Aorta (tissue), 5 donors: Measurements from ENCODE around the gene PLEKHA7. TPM values are rescaled to one million over a fixed set of nuclear protein-coding genes. Genes with fewer than 3 reads are reported as not detected.

Experiments
- ATAC-seq: fragments of 200-7000 bp; cut with Tn5 transposase; one replicate; pipeline ENCODE4 v1.9.1; 2022; ENCODE audit warnings: moderate library complexity; ENCODE audit not compliant: low FRiP score
- DNase-seq, 2 donors: peaks; one replicate each; pipeline ENCODE4 v3.0.0-alpha.2; 2020
- H3K27ac ChIP-seq, 2 donors: one replicate each; pipeline ENCODE4 v1.5.1; 2013; ENCODE audit warnings: low read length in 2 of 2, mild to moderate bottlenecking in 2 of 2, moderate library complexity in 2 of 2, control low read depth in 1 of 2, inconsistent platforms in 1 of 2, low read depth in 1 of 2
- H3K27me3 ChIP-seq, 2 donors: one replicate each; pipeline ENCODE4 v1.6.1; 2013; ENCODE audit warnings: control low read depth in 1 of 2, low read length in 1 of 2, mild to moderate bottlenecking in 1 of 2, moderate library complexity in 1 of 2; ENCODE audit not compliant: insufficient read depth in 2 of 2, control insufficient read depth in 1 of 2
- H3K36me3 ChIP-seq, 2 donors: one replicate each; pipeline ENCODE4 v1.6.1; 2013; ENCODE audit warnings: control low read depth in 1 of 2, low read length in 1 of 2, mild to moderate bottlenecking in 1 of 2; ENCODE audit not compliant: insufficient read depth in 2 of 2, control insufficient read depth in 1 of 2
- H3K4me1 ChIP-seq, 2 donors: one replicate each; pipeline ENCODE4 v1.6.1; 2013; ENCODE audit warnings: low read length in 2 of 2, control low read depth in 1 of 2, mild to moderate bottlenecking in 1 of 2, moderate library complexity in 1 of 2; ENCODE audit not compliant: insufficient read depth in 2 of 2, control insufficient read depth in 1 of 2
- H3K4me3 ChIP-seq, 2 donors: one replicate each; pipeline ENCODE4 v1.5.1; 2013; ENCODE audit warnings: low read length in 2 of 2, control low read depth in 1 of 2, mild to moderate bottlenecking in 1 of 2
- H3K9me3 ChIP-seq: one replicate; pipeline ENCODE4 v1.6.1; 2013; ENCODE audit warnings: mild to moderate bottlenecking, low read length; ENCODE audit not compliant: control insufficient read depth
- WGBS, 2 donors: extraction: QIAGEN DNeasy Blood & Tissue Kit; methylation state at CpG; one replicate each; pipeline ENCODE4 v1.1.7; 2013; 5-methylcytosine and 5-hydroxymethylcytosine counted together
- intact Hi-C, 2 donors: fragments of 100-400 bp; cut with DNase I; formaldehyde crosslinking; loops; one replicate each; pipeline versions ENCODE4 v1.14.2 to v1.15.0; 2022
- polyA plus RNA-seq, 2 donors: library from polyadenylated mRNA; stranded (reverse); fragments of 200-250 nt; gene quantifications; one replicate each; pipeline ENCODE4 v1.2.3, GENCODE V29; 2013
- total RNA-seq, 2 donors: library from RNA; stranded (reverse); fragmentation: NEBNext Ultra II Directional; extraction: Animal tissue kit (Norgen Biotek cat#: 25700); gene quantifications; one replicate each; pipeline ENCODE4 v1.2.1, GENCODE V29; 2021
- donor health status: healthy with polysubstance abuse.
- donor health status: Bipolar disorder and iron deficiency.
- donor health status: DM: no; HTN: no; CAD: no.
- donor health status: DM: no; HTN: no; CAD: no.
- donor health status: DM: yes; HTN: yes; CAD: no.

PLEKHA7 gene
- total and polyA plus RNA-seq, 4 donors, result 5.9 to 17.1 (median 11.9) TPM

DNA sequence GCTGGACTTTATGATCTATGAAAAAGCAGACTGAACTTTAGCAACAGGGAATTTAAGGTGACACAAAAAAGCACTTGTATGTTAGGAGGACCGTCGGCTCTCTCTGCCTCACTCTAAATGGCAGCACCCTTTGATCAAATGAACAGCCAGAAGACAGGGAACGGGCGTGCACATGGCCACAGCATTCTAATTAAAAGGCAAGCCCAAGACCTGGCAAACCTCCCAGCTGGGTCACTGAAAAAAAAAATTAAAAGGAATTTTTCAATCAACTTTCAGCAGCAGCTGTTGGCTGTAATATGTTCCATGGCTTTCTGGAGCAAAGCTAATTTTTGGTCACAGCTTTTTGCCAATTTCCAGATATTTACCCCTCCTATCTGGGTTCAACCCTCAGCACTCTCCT, 159.2 kb downstream of the PLEKHA7 start:
- WGBS, 2 donors, result 86 to 99% methylated on average over 4 of the region's 4 CpGs
- no peaks in the 10 kb centered on the region for H3K4me1 ChIP-seq
- DNase-seq, result no peak
- H3K4me3 ChIP-seq, result no peak overlapping the region
- no peak for ATAC-seq
- no peaks in the 10 kb centered on the region for H3K9me3 ChIP-seq
- H3K27ac ChIP-seq, result no peak overlapping the region
- no peaks in the 10 kb centered on the region for H3K27me3 ChIP-seq
- intact Hi-C loops, result loop anchor here in 1 of 2 donors (10.0 kb wide), 1 partner anchor 750 kb away; no protein-coding TSS in a partner anchor
- H3K36me3 ChIP-seq, result peaks cover 0 to 1% of the 10 kb centered on the region in 2 donors

GRCh38 chr11:16853859-16854258, 160.4 kb downstream of the PLEKHA7 start:
- ATAC-seq, result no peak
- 88 to 89% methylated on average over 2 of the region's 2 CpGs for WGBS, 2 donors
- no peak overlapping the region for H3K27ac ChIP-seq

DNA sequence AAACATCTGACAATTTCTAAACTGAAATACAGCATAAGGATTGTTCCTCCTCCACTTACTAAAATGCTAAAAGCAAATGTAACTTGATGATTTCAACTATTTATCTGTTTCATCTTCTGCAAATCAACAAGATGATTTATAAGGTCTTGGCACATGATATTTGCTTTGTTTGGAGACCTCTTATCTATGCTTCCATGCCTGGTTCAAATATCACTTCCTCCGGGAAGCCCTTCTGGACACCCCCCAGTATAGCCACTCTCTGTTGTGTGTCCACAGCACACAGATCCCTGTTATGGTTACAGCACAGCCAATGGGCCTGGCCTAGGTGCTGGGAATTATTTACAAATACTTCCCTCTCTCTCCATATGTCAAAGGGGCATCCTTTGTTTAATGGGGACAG, 160.9 kb downstream of the PLEKHA7 start:
- Histone ChIP-seq H3K4me1 (no peaks in the 10 kb centered on the region), H3K27ac (no peak overlapping the region), H3K36me3 (peaks cover 0 to 2% of the 10 kb centered on the region in 2 donors), H3K27me3 (no peaks in the 10 kb centered on the region), H3K9me3 (no peaks in the 10 kb centered on the region), H3K4me3 (no peak overlapping the region)
- intact Hi-C loops, result loop anchor here in 1 of 2 donors (10.0 kb wide), 1 partner anchor 752 kb away; no protein-coding TSS in a partner anchor
- DNase-seq, result no peak
- WGBS, 2 donors, result 68 to 78% methylated on average over 1 of the region's 1 CpG
- ATAC-seq, result no peak

More at GRCh38 chr11:16853859-16854258, 160.4 kb downstream of the PLEKHA7 start:
- intact Hi-C loops, result loop anchor here in 1 of 2 donors (10.0 kb wide), 1 partner anchor 751 kb away; no protein-coding TSS in a partner anchor
- Histone ChIP-seq H3K27me3 (no peaks in the 10 kb centered on the region), H3K36me3 (peaks cover 0 to 2% of the 10 kb centered on the region in 2 donors), H3K4me1 (no peaks in the 10 kb centered on the region), H3K9me3 (no peaks in the 10 kb centered on the region), H3K4me3 (no peak overlapping the region)
- no peak for DNase-seq

GRCh38 chr11:16846305-16846704, 167.9 kb downstream of the PLEKHA7 start:
- 94 to 96% methylated on average over 2 of the region's 2 CpGs for WGBS, 2 donors

DNA sequence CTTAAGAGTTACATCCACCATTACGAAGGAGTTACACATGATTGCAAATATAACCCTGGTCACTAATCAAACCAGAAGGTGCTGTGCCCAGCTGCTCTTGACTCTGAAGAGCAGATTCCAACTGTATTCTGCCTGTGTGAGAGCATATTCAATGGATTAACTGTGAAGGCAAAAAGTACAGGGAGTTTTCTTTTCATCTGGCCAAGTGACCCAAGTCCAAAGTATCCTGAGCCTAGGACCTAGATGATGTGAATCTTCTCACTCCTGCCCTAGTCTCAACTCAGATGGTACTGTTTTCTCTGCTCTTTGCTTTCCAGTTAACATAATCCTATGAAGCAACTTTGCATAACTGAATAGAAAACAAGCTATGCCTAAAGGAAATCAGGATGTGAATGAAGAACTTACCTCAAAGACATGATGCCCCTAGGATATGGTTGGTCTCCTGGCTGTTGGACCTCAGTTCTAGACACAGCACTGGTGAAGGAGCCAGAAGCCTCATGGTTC, 169.9 kb downstream of the PLEKHA7 start:
- no peak for ATAC-seq
- Histone ChIP-seq H3K4me1 (no peaks in the 10 kb centered on the region), H3K4me3 (no peak overlapping the region), H3K9me3 (no peaks in the 10 kb centered on the region), H3K36me3 (no peaks in the 10 kb centered on the region), H3K27me3 (no peaks in the 10 kb centered on the region), H3K27ac (no peak overlapping the region)
- intact Hi-C loops, result no loop called here
- WGBS, 2 donors, result 94 to 100% methylated on average over 1 of the region's 1 CpG
- no peak for DNase-seq

More at GRCh38 chr11:16846305-16846704, 167.9 kb downstream of the PLEKHA7 start:
- no peaks in the 10 kb centered on the region for H3K27me3 ChIP-seq
- no peak for DNase-seq
- no peak overlapping the region for H3K27ac ChIP-seq
- intact Hi-C loops, result no loop called here
- H3K36me3 ChIP-seq, result peaks cover 0 to 2% of the 10 kb centered on the region in 2 donors
- no peaks in the 10 kb centered on the region for H3K9me3 ChIP-seq
- H3K4me1 ChIP-seq, result no peaks in the 10 kb centered on the region
- ATAC-seq, result no peak
- H3K4me3 ChIP-seq, result no peak overlapping the region

DNA sequence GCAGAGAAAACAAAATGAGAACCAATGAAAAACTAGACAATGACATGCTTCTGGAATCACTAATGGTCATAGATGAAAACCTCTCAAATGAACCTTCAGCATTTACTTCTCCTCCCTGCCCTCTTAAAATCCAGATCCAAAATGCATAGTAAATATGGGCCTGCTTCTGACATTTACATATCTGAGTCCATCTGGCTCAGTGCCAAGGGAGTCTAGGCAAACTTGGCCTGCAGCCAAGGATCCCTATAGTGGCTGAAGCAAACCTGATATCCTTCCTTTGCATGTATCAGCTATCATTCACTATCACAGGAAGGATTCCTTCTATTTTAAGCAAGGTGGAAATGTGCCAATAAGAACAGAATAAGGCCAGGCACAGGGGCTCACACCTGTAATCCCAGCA, 170.9 kb downstream of the PLEKHA7 start:
- H3K9me3 ChIP-seq, result no peaks in the 10 kb centered on the region
- H3K4me1 ChIP-seq, result no peaks in the 10 kb centered on the region
- no peak overlapping the region for H3K4me3 ChIP-seq
- H3K36me3 ChIP-seq, result no peaks in the 10 kb centered on the region
- no peak for ATAC-seq
- DNase-seq, result no peak
- no peak overlapping the region for H3K27ac ChIP-seq
- no peaks in the 10 kb centered on the region for H3K27me3 ChIP-seq
- intact Hi-C loops, result no loop called here

GRCh38 chr11:16841984-16842383, 172.2 kb downstream of the PLEKHA7 start:
- ATAC-seq, result no peak
- intact Hi-C loops, result no loop called here
- 97 to 100% methylated on average over 4 of the region's 4 CpGs for WGBS, 2 donors
- Histone ChIP-seq H3K4me1 (no peaks in the 10 kb centered on the region), H3K27ac (no peak overlapping the region), H3K4me3 (no peak overlapping the region), H3K9me3 (no peaks in the 10 kb centered on the region), H3K36me3 (no peaks in the 10 kb centered on the region), H3K27me3 (no peaks in the 10 kb centered on the region)
- no peak for DNase-seq

GRCh38 chr11:16841481-16841880, 172.7 kb downstream of the PLEKHA7 start:
- DNase-seq (no peak), ATAC-seq (no peak)
- WGBS, 2 donors, result 94 to 96% methylated on average over 9 of the region's 9 CpGs
- intact Hi-C loops, result no loop called here
- Histone ChIP-seq H3K36me3 (no peaks in the 10 kb centered on the region), H3K27ac (no peak overlapping the region), H3K27me3 (no peaks in the 10 kb centered on the region), H3K4me1 (no peaks in the 10 kb centered on the region), H3K9me3 (no peaks in the 10 kb centered on the region), H3K4me3 (no peak overlapping the region)

GRCh38 chr11:16840951-16841350, 173.3 kb downstream of the PLEKHA7 start:
- Histone ChIP-seq H3K27ac (no peak overlapping the region), H3K4me3 (no peak overlapping the region), H3K27me3 (no peaks in the 10 kb centered on the region), H3K4me1 (no peaks in the 10 kb centered on the region), H3K9me3 (no peaks in the 10 kb centered on the region), H3K36me3 (no peaks in the 10 kb centered on the region)
- DNase-seq, result no peak
- ATAC-seq, result no peak
- WGBS, 2 donors, result 90 to 96% methylated on average over 2 of the region's 2 CpGs
- intact Hi-C loops, result no loop called here
